Sigmoid colon (tissue), 7 donors: Measurements from ENCODE around the gene IFNAR2. TPM values are rescaled to one million over a fixed set of nuclear protein-coding genes. Genes with fewer than 3 reads are reported as not detected.

Experiments
- DNase-seq: peaks from one replicate; pipeline ENCODE4 v3.0.0-alpha.2; 2019
- H3K27ac ChIP-seq, 4 donors: fragments of 200-600 bp; sonication (generic); one replicate each; pipeline ENCODE4 v1.5.1; 2016 to 2019; ENCODE audit warnings: mild to moderate bottlenecking in 1 of 4
- H3K27me3 ChIP-seq, 3 donors: fragments of 200-600 bp; sonication (generic); one replicate each; pipeline ENCODE4 v1.5.1; 2019; ENCODE audit warnings: mild to moderate bottlenecking in 1 of 3
- H3K36me3 ChIP-seq, 4 donors: fragments of 200-600 bp; sonication (generic); one replicate each; pipeline ENCODE4 v1.5.1; 2016 to 2019
- H3K4me1 ChIP-seq, 4 donors: fragments of 200-600 bp; sonication (generic); one replicate each; pipeline ENCODE4 v1.5.1; 2017 to 2019
- H3K4me3 ChIP-seq, 4 donors: fragments of 200-600 bp; sonication (generic); one replicate each; pipeline ENCODE4 v1.5.1; 2017 to 2019; ENCODE audit warnings: mild to moderate bottlenecking in 2 of 4, moderate library complexity in 1 of 4
- H3K9me3 ChIP-seq, 4 donors: fragments of 200-600 bp in 3 of 4; sonication (generic) in 3 of 4; one replicate each; pipeline versions ENCODE4 v1.5.1 to v1.6.1; 2013 to 2019
- CTCF ChIP-seq, 4 experiments: fragments of 450-650 bp in 3 of 4; fragments of 200-600 bp in 1 of 4; IDR thresholded peaks; one replicate each; pipeline ENCODE4 v1.5.1; 2016 to 2019; ENCODE audit warnings: antibody characterized with exemption in 4 of 4, mild to moderate bottlenecking in 3 of 4, moderate library complexity in 2 of 4
- EP300 ChIP-seq, 4 donors: sonication (generic); formaldehyde crosslinking; IDR thresholded peaks; one replicate each; pipeline ENCODE4 v1.6.1; 2017; ENCODE audit warnings: antibody characterized with exemption in 4 of 4
- POLR2A ChIP-seq, 2 donors: fragments of 450-650 bp; IDR thresholded peaks; one replicate each; pipeline ENCODE4 v1.6.1; 2016; ENCODE audit warnings: antibody characterized with exemption in 2 of 2, mild to moderate bottlenecking in 2 of 2, moderate library complexity in 2 of 2
- POLR2AphosphoS5 ChIP-seq, 4 donors: sonication (generic); formaldehyde crosslinking; IDR thresholded peaks; one replicate each; pipeline ENCODE4 v1.6.1; 2017; ENCODE audit warnings: antibody characterized with exemption in 4 of 4
- WGBS, 2 donors: extraction: QIAGEN DNeasy Blood & Tissue Kit; methylation state at CpG; one replicate each; pipeline ENCODE4 v1.1.7; 2013; 5-methylcytosine and 5-hydroxymethylcytosine counted together
- intact Hi-C: fragments of 100-400 bp; cut with DNase I; formaldehyde crosslinking; loops from one replicate; pipeline ENCODE4 v1.15.1; 2023
- polyA plus RNA-seq, 3 donors: library from polyadenylated mRNA; stranded (reverse); fragments of 200-250 nt; gene quantifications; one replicate each; pipeline ENCODE4 v1.2.3, GENCODE V29; 2013
- total RNA-seq, 4 donors: library from RNA; depleted of rRNA; stranded (reverse); fragments of >200 nt; gene quantifications; one replicate each; pipeline ENCODE4 v1.1.0, GENCODE V29; 2016
- donor health status: healthy with polysubstance abuse.
- donor health status: Bipolar disorder and iron deficiency.
- donor health status: healthy.

Gene IFNAR2
- total and polyA plus RNA-seq, 7 donors = 6.6 to 19.0 (median 11.1) TPM

GRCh38 chr21:33189824-33190223, 39.9 kb upstream of the IFNAR2 start:
- Histone ChIP-seq H3K36me3 (no peaks in the 10 kb centered on the region), H3K4me1 (no peaks in the 10 kb centered on the region), H3K9me3 (no peaks in the 10 kb centered on the region), H3K27ac (no peak overlapping the region), H3K4me3 (no peak overlapping the region), H3K27me3 (peaks cover 0 to 28% (median 4%) of the 10 kb centered on the region in 3 donors)
- intact Hi-C loops = no loop called here
- DNase-seq = no peak
- TF ChIP-seq EP300 (IDR thresholded peaks at IDR 0.05) (no peak), CTCF (IDR thresholded peaks at IDR 0.05) (no peak), POLR2AphosphoS5 (IDR thresholded peaks at IDR 0.05) (no peak), POLR2A (IDR thresholded peaks at IDR 0.05) (no peak)
- WGBS, 2 donors = 60 to 69% methylated on average over 3 of the region's 3 CpGs

GRCh38 chr21:33196941-33197374, 32.8 kb upstream of the IFNAR2 start:
- peak; percentile 78 for DNase-seq
- H3K27me3 ChIP-seq = no peaks in the 10 kb centered on the region
- WGBS, 2 donors = 12 to 13% methylated on average over 14 of the region's 14 CpGs
- peaks cover 0 to 18% (median 9%) of the 10 kb centered on the region in 4 donors for H3K4me1 ChIP-seq
- no peaks in the 10 kb centered on the region for H3K36me3 ChIP-seq
- TF ChIP-seq POLR2AphosphoS5 (IDR thresholded peaks at IDR 0.05) (no peak), EP300 (IDR thresholded peaks at IDR 0.05) (no peak), CTCF (IDR thresholded peaks at IDR 0.05) (peak; percentile 25 to 79 (median 70)), POLR2A (IDR thresholded peaks at IDR 0.05) (no peak)
- intact Hi-C loops = loop anchor here (2.0 to 5.0 kb wide), 3 partner anchors 165 to 365 kb away; no protein-coding TSS in a partner anchor
- H3K27ac ChIP-seq = peak overlapping the region in 1 of 4 donors; percentile 54
- H3K9me3 ChIP-seq = no peaks in the 10 kb centered on the region
- H3K4me3 ChIP-seq = no peak overlapping the region

- TF ChIP-seq POLR2AphosphoS5 (IDR thresholded peaks at IDR 0.05) (no peak), EP300 (IDR thresholded peaks at IDR 0.05) (no peak), POLR2A (IDR thresholded peaks at IDR 0.05) (no peak)
- WGBS, 2 donors = 38 to 67% methylated on average over 4 of the region's 4 CpGs
- intact Hi-C loops = loop anchor here (2.0 to 5.0 kb wide), 3 partner anchors 165 to 365 kb away; no protein-coding TSS in a partner anchor
- H3K36me3 ChIP-seq = no peaks in the 10 kb centered on the region
- no peaks in the 10 kb centered on the region for H3K27me3 ChIP-seq
- H3K9me3 ChIP-seq = no peaks in the 10 kb centered on the region
- H3K4me3 ChIP-seq = no peak overlapping the region
- peaks cover 0 to 18% (median 9%) of the 10 kb centered on the region in 4 donors for H3K4me1 ChIP-seq
- peak overlapping the region in 2 of 4 donors; percentile 46 to 54 for H3K27ac ChIP-seq
- no peak for DNase-seq
Observed at GRCh38 chr21:33197496-33197895, 32.2 kb upstream of the IFNAR2 start.

- H3K36me3 ChIP-seq = no peaks in the 10 kb centered on the region
- intact Hi-C loops = loop anchor here (1.0 to 5.0 kb wide), 4 partner anchors 31 to 366 kb away; partner anchors contain the start of gene IFNAR2
- no peaks in the 10 kb centered on the region for H3K27me3 ChIP-seq
- peak; percentile 75 for DNase-seq
- H3K4me1 ChIP-seq = peaks cover 0 to 22% (median 11%) of the 10 kb centered on the region in 4 donors
- H3K9me3 ChIP-seq = no peaks in the 10 kb centered on the region
- WGBS, 2 donors = 72 to 73% methylated on average over 9 of the region's 9 CpGs
- H3K27ac ChIP-seq = peak overlapping the region; percentile 33 to 53 (median 48)
- no peak overlapping the region for H3K4me3 ChIP-seq
- TF ChIP-seq POLR2AphosphoS5 (IDR thresholded peaks at IDR 0.05) = peak in 2 of 4 donors; percentile 11 to 14
- no peak for TF ChIP-seq CTCF (IDR thresholded peaks at IDR 0.05)
Observed at GRCh38 chr21:33198346-33199099, 31.2 kb upstream of the IFNAR2 start.

GRCh38 chr21:33199100-33199464, 30.7 kb upstream of the IFNAR2 start:
- no peaks in the 10 kb centered on the region for H3K27me3 ChIP-seq
- intact Hi-C loops = loop anchor here (1.0 to 5.0 kb wide), 4 partner anchors 30 to 367 kb away; partner anchors contain the start of gene IFNAR2
- no peaks in the 10 kb centered on the region for H3K36me3 ChIP-seq
- H3K27ac ChIP-seq = peak overlapping the region; percentile 33 to 53 (median 48)
- WGBS, 2 donors = 71 to 76% methylated on average over 6 of the region's 6 CpGs
- no peaks in the 10 kb centered on the region for H3K9me3 ChIP-seq
- DNase-seq = no peak
- no peak overlapping the region for H3K4me3 ChIP-seq
- H3K4me1 ChIP-seq = peaks cover 0 to 28% (median 16%) of the 10 kb centered on the region in 4 donors
- no peak for TF ChIP-seq POLR2A (IDR thresholded peaks at IDR 0.05)
- no peak for TF ChIP-seq POLR2AphosphoS5 (IDR thresholded peaks at IDR 0.05)
- no peak for TF ChIP-seq CTCF (IDR thresholded peaks at IDR 0.05)
- no peak for TF ChIP-seq EP300 (IDR thresholded peaks at IDR 0.05)
